Activated CD4-positive, CD25-positive, alpha-beta regulatory T cell treated with anti-CD3 and anti-CD28 coated beads, Interleukin-2, amount 50 U/mL, for 72 hours (primary cell): Measurements from ENCODE around the gene KARS1.

Source experiments
- DNase-seq: peaks from one replicate; pipeline ENCODE4 v3.0.0; 2021

Gene KARS1

DNA sequence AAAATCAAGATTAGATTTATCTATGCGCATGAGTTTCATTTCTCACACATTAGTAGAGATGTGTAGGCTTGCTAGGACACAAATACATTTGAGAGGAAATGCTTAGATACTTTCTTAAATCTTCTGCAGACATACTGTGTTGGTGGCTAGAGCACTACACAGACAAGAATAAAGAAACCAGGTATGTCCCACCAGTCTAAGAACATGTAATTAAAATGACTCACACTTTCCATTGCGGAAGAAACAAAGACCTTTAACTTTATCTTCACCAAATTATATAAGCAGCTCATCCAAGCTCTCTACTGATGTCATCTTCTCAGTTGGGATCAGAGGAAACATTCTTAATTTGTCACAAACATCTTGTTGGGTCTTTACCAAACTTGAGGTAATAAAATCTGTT lies 68.7 kb downstream of the KARS1 start:
- no peak for DNase-seq

DNA sequence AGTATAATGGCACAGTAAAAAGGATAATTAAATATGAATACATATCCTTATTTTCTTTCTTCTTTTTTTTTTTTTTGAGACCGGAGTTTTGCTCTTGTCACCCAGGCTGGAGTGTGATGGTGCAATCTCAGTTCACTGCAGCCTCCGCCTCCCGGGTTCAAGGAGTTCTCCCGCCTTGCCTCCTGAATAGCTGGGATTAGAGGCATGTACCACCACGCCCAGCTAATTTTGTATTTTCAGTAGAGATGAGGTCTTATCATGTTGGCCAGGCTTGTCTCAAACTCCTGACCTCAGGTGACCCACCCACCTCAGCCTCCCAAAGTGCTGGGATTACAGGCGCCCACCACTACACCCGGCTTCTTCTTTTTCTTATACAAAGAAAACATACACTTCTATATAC lies 69.3 kb downstream of the KARS1 start:
- DNase-seq, result no peak
